GM12878 (cell line): ENCODE measurements around the gene ATP4B.

Experiments used
- BHLHE40 ChIP-seq, 2 experiments: fragments of 450-650 bp in 1 of 2; IDR thresholded peaks; 2 replicates each; pipeline ENCODE4 v1.6.1; 2011 to 2017; ENCODE audit warnings: low read depth in 2 of 2, borderline replicate concordance in 1 of 2, improper control_type of control experiment in 1 of 2, low read length in 1 of 2, mild to moderate bottlenecking in 1 of 2
- CBFB ChIP-seq: IDR thresholded peaks from 2 replicates; pipeline ENCODE4 v1.6.1; 2016; ENCODE audit warnings: antibody characterized with exemption, low read depth
- EZH2 ChIP-seq: IDR thresholded peaks from 2 replicates; pipeline ENCODE4 v1.6.1; 2012; ENCODE audit warnings: low read depth, mild to moderate bottlenecking, control low read depth, inconsistent platforms, low read length, borderline replicate concordance; ENCODE audit not compliant: control insufficient read depth
- FOS ChIP-seq: IDR thresholded peaks from 3 replicates; pipeline ENCODE4 v1.6.1; 2011; ENCODE audit warnings: borderline replicate concordance; ENCODE audit not compliant: insufficient read length; ENCODE audit errors: extremely low read depth
- RFX5 ChIP-seq: IDR thresholded peaks from 2 replicates; pipeline ENCODE4 v1.6.1; 2011; ENCODE audit warnings: low read depth, low read length, improper control_type of control experiment
- STAT1 ChIP-seq: fragments of 450-650 bp; conservative IDR thresholded peaks from 2 replicates; pipeline ENCODE4 v1.6.1; 2014; ENCODE audit warnings: antibody characterized with exemption, mild to moderate bottlenecking
- TAF1 ChIP-seq: IDR thresholded peaks from 2 replicates; pipeline ENCODE4 v1.6.1; 2011; ENCODE audit warnings: mild to moderate bottlenecking, low read depth, low read length, borderline replicate concordance
- ZBTB33 ChIP-seq: fragments of 450-650 bp; IDR thresholded peaks from 2 replicates; pipeline ENCODE4 v1.6.1; 2017; ENCODE audit warnings: mild to moderate bottlenecking
- TF ChIP-seq, protein P1 (sequence below), 3 experiments: IDR thresholded peaks in 2 of 3; conservative IDR thresholded peaks in 1 of 3; 2 replicates each; pipeline ENCODE4 v1.5.1; 2011; ENCODE audit warnings: low read depth in 3 of 3, low read length in 3 of 3, mild to moderate bottlenecking in 3 of 3, control low read depth in 2 of 3, moderate library complexity in 2 of 3, inconsistent platforms in 1 of 3, mixed read lengths in 1 of 3; ENCODE audit not compliant: control insufficient read depth in 2 of 3, insufficient read depth in 1 of 3; ENCODE audit errors: extremely low read depth in 1 of 3

DNA sequence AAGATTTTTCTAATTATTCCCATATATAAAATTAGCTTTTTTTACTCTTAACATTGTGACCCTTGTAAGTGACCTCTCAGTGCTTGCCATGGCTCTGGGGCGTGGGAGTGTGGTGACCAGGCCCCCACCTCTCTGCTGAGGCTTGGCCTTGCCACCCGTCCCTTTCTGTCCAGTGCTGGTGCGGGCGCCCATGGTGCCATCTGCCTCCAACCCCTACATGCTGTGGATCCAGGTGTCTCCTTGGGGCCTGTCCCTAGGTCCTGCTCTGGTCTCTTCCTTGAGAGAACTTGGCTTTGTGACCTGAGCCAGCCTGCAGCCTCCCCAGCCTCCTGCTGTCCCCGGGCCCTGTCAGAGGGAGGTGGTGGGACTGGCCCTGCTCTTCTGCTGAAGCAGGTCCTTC, 46.0 kb downstream of the ATP4B start:
- TF ChIP-seq, protein P1, sequence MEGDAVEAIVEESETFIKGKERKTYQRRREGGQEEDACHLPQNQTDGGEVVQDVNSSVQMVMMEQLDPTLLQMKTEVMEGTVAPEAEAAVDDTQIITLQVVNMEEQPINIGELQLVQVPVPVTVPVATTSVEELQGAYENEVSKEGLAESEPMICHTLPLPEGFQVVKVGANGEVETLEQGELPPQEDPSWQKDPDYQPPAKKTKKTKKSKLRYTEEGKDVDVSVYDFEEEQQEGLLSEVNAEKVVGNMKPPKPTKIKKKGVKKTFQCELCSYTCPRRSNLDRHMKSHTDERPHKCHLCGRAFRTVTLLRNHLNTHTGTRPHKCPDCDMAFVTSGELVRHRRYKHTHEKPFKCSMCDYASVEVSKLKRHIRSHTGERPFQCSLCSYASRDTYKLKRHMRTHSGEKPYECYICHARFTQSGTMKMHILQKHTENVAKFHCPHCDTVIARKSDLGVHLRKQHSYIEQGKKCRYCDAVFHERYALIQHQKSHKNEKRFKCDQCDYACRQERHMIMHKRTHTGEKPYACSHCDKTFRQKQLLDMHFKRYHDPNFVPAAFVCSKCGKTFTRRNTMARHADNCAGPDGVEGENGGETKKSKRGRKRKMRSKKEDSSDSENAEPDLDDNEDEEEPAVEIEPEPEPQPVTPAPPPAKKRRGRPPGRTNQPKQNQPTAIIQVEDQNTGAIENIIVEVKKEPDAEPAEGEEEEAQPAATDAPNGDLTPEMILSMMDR (IDR thresholded peaks at IDR 0.05 in 2 of 3, conservative IDR thresholded peaks at IDR 0.05 in 1 of 3; ENCODE audit: control insufficient read depth in 2 of 3, extremely low read depth in 1 of 3, insufficient read depth in 1 of 3, low read depth in 3 of 3, low read length in 3 of 3), result no peak
- no peak for TF ChIP-seq BHLHE40 (IDR thresholded peaks at IDR 0.05; ENCODE audit: borderline replicate concordance in 1 of 2, low read depth in 2 of 2, low read length in 1 of 2)
- TF ChIP-seq ZBTB33, result no peak
- TF ChIP-seq EZH2, result no peak
- TF ChIP-seq CBFB, result no peak
- no peak for TF ChIP-seq RFX5
- TF ChIP-seq STAT1, result no peak
- TF ChIP-seq FOS, result no peak
- no peak for TF ChIP-seq TAF1
